ENCODE data around the gene CSMD2. TPM values are rescaled to one million over a fixed set of nuclear protein-coding genes. Genes with fewer than 3 reads are reported as not detected.
A peak's percentile ranks its signal among the peaks of the same experiment; 100 is the strongest.

The CSMD2 gene
- total RNA-seq, 1 donor from 2014 or later, result 0.22 TPM

- intact Hi-C loops (cut with micrococcal nuclease), result no loop called here
- ATAC-seq (no peak), DNase-seq (no peak)
Measured at GRCh38 chr1:33895396-33895795, 269.6 kb downstream of the CSMD2 start.

GRCh38 chr1:33893147-33893830 lies 271.7 kb downstream of the CSMD2 start:
- ATAC-seq, result peak; percentile 93
- no peak for DNase-seq
- intact Hi-C loops (cut with micrococcal nuclease), result no loop called here

- intact Hi-C loops (cut with micrococcal nuclease), result no loop called here
- DNase-seq (no peak), ATAC-seq (no peak)
Measured at GRCh38 chr1:33886496-33886895, 278.5 kb downstream of the CSMD2 start.

- ATAC-seq (no peak), DNase-seq (no peak)
- intact Hi-C loops (cut with micrococcal nuclease), result no loop called here
Measured at GRCh38 chr1:33880305-33880704, 284.7 kb downstream of the CSMD2 start.

- no peak for DNase-seq
- ATAC-seq, result no peak
- intact Hi-C loops (cut with micrococcal nuclease), result no loop called here
Measured at GRCh38 chr1:33878392-33878791, 286.6 kb downstream of the CSMD2 start.

- peak; percentile 54 for DNase-seq
- ATAC-seq, result peak; percentile 44
- intact Hi-C loops (cut with micrococcal nuclease), result no loop called here
Measured at GRCh38 chr1:33876970-33877650, 287.9 kb downstream of the CSMD2 start.

GRCh38 chr1:33875862-33876261 lies 289.2 kb downstream of the CSMD2 start:
- DNase-seq, result no peak
- intact Hi-C loops (cut with micrococcal nuclease), result no loop called here
- ATAC-seq, result peak; percentile 45

GRCh38 chr1:33874636-33875035 lies 290.4 kb downstream of the CSMD2 start:
- ATAC-seq (no peak), DNase-seq (no peak)
- intact Hi-C loops (cut with micrococcal nuclease), result no loop called here

- no peak for ATAC-seq
- DNase-seq, result no peak
- intact Hi-C loops (cut with micrococcal nuclease), result no loop called here
Measured at GRCh38 chr1:33872683-33873082, 292.3 kb downstream of the CSMD2 start.

GRCh38 chr1:33872275-33872674 lies 292.8 kb downstream of the CSMD2 start:
- intact Hi-C loops (cut with micrococcal nuclease), result no loop called here
- DNase-seq (no peak), ATAC-seq (no peak)

- intact Hi-C loops (cut with micrococcal nuclease), result no loop called here
- DNase-seq (no peak), ATAC-seq (no peak)
Measured at GRCh38 chr1:33867684-33868083, 297.3 kb downstream of the CSMD2 start.

GRCh38 chr1:33866281-33866680 lies 298.7 kb downstream of the CSMD2 start:
- DNase-seq (no peak), ATAC-seq (no peak)
- intact Hi-C loops (cut with micrococcal nuclease), result no loop called here

GRCh38 chr1:33864460-33865389 lies 300.3 kb downstream of the CSMD2 start:
- ATAC-seq (no peak), DNase-seq (no peak)
- intact Hi-C loops (cut with micrococcal nuclease), result no loop called here

- intact Hi-C loops (cut with micrococcal nuclease), result no loop called here
- DNase-seq (no peak), ATAC-seq (no peak)
Measured at GRCh38 chr1:33863779-33864178, 301.3 kb downstream of the CSMD2 start, which contains the start of gene HMGB4. Gene HMGB4, plus strand, starts transcription at chr1:33864079. Its CDS starts 113 bp downstream, at chr1:33864192.

GRCh38 chr1:33860671-33861070 lies 304.4 kb downstream of the CSMD2 start:
- DNase-seq (no peak), ATAC-seq (no peak)
- intact Hi-C loops (cut with micrococcal nuclease), result no loop called here

- ATAC-seq (no peak), DNase-seq (no peak)
- intact Hi-C loops (cut with micrococcal nuclease), result no loop called here
Measured at GRCh38 chr1:33854091-33854490, 310.9 kb downstream of the CSMD2 start.

GRCh38 chr1:33853431-33853830 lies 311.6 kb downstream of the CSMD2 start:
- DNase-seq (no peak), ATAC-seq (no peak)
- intact Hi-C loops (cut with micrococcal nuclease), result no loop called here

GRCh38 chr1:33852711-33853110 lies 312.3 kb downstream of the CSMD2 start:
- no peak for DNase-seq
- no peak for ATAC-seq
- intact Hi-C loops (cut with micrococcal nuclease), result no loop called here

- ATAC-seq (no peak), DNase-seq (no peak)
- intact Hi-C loops (cut with micrococcal nuclease), result no loop called here
Measured at GRCh38 chr1:33850481-33850880, 314.5 kb downstream of the CSMD2 start.

GRCh38 chr1:33849211-33849610 lies 315.8 kb downstream of the CSMD2 start:
- ATAC-seq (no peak), DNase-seq (no peak)
- intact Hi-C loops (cut with micrococcal nuclease), result no loop called here

Measured in left ventricle myocardium superior (tissue), 1 donor.